ENCODE measurements around the gene TXNL4B. TPM values are rescaled to one million over a fixed set of nuclear protein-coding genes. Genes with fewer than 3 reads are reported as not detected.

Gene TXNL4B
- polyA plus RNA-seq, 2 donors = 4.5 to 6.0 TPM

- no peaks in the 10 kb centered on the region for H3K27me3 ChIP-seq (ENCODE audit: control insufficient read depth in 1 of 2, insufficient read depth in 2 of 2, low read length in 2 of 2)
- 79 to 82% methylated on average over 9 of the region's 9 CpGs for WGBS, 2 donors
- no peaks in the 10 kb centered on the region for H3K9me3 ChIP-seq (ENCODE audit: control insufficient read depth in 2 of 2, insufficient read depth in 1 of 2, low read depth in 1 of 2, low read length in 1 of 2)
- H3K4me1 ChIP-seq (ENCODE audit: control insufficient read depth in 2 of 2, insufficient read depth in 2 of 2, low read length in 1 of 2) = no peaks in the 10 kb centered on the region
- no peaks in the 10 kb centered on the region for H3K36me3 ChIP-seq (ENCODE audit: control insufficient read depth in 2 of 2, insufficient read depth in 2 of 2, low read length in 1 of 2)
- H3K4me3 ChIP-seq (ENCODE audit: low read depth in 1 of 2, low read length in 2 of 2) = no peak overlapping the region
- no peak overlapping the region for H3K27ac ChIP-seq (ENCODE audit: low read depth in 2 of 2, low read length in 1 of 2)
Observed at GRCh38 chr16:72128701-72129100, 35.3 kb upstream of the TXNL4B start.

GRCh38 chr16:72126429-72126765 lies 33.0 kb upstream of the TXNL4B start:
- no peak overlapping the region for H3K4me3 ChIP-seq (ENCODE audit: low read depth in 1 of 2, low read length in 2 of 2)
- no peaks in the 10 kb centered on the region for H3K4me1 ChIP-seq (ENCODE audit: control insufficient read depth in 2 of 2, insufficient read depth in 2 of 2, low read length in 1 of 2)
- H3K27me3 ChIP-seq (ENCODE audit: control insufficient read depth in 1 of 2, insufficient read depth in 2 of 2, low read length in 2 of 2) = no peaks in the 10 kb centered on the region
- WGBS, 2 donors = 54 to 60% methylated on average over 2 of the region's 2 CpGs
- H3K27ac ChIP-seq (ENCODE audit: low read depth in 2 of 2, low read length in 1 of 2) = no peak overlapping the region
- no peaks in the 10 kb centered on the region for H3K9me3 ChIP-seq (ENCODE audit: control insufficient read depth in 2 of 2, insufficient read depth in 1 of 2, low read depth in 1 of 2, low read length in 1 of 2)
- no peaks in the 10 kb centered on the region for H3K36me3 ChIP-seq (ENCODE audit: control insufficient read depth in 2 of 2, insufficient read depth in 2 of 2, low read length in 1 of 2)

GRCh38 chr16:72125635-72126428 lies 32.4 kb upstream of the TXNL4B start:
- 73% methylated on average over 9 of the region's 9 CpGs for WGBS, 2 donors
- H3K4me1 ChIP-seq (ENCODE audit: control insufficient read depth in 2 of 2, insufficient read depth in 2 of 2, low read length in 1 of 2) = no peaks in the 10 kb centered on the region
- no peaks in the 10 kb centered on the region for H3K9me3 ChIP-seq (ENCODE audit: control insufficient read depth in 2 of 2, insufficient read depth in 1 of 2, low read depth in 1 of 2, low read length in 1 of 2)
- H3K27ac ChIP-seq (ENCODE audit: low read depth in 2 of 2, low read length in 1 of 2) = no peak overlapping the region
- H3K27me3 ChIP-seq (ENCODE audit: control insufficient read depth in 1 of 2, insufficient read depth in 2 of 2, low read length in 2 of 2) = no peaks in the 10 kb centered on the region
- no peaks in the 10 kb centered on the region for H3K36me3 ChIP-seq (ENCODE audit: control insufficient read depth in 2 of 2, insufficient read depth in 2 of 2, low read length in 1 of 2)
- H3K4me3 ChIP-seq (ENCODE audit: low read depth in 1 of 2, low read length in 2 of 2) = no peak overlapping the region

- Histone ChIP-seq H3K27ac (ENCODE audit: low read depth in 2 of 2, low read length in 1 of 2) (no peak overlapping the region), H3K9me3 (ENCODE audit: control insufficient read depth in 2 of 2, insufficient read depth in 1 of 2, low read depth in 1 of 2, low read length in 1 of 2) (no peaks in the 10 kb centered on the region), H3K27me3 (ENCODE audit: control insufficient read depth in 1 of 2, insufficient read depth in 2 of 2, low read length in 2 of 2) (no peaks in the 10 kb centered on the region), H3K4me3 (ENCODE audit: low read depth in 1 of 2, low read length in 2 of 2) (no peak overlapping the region), H3K36me3 (ENCODE audit: control insufficient read depth in 2 of 2, insufficient read depth in 2 of 2, low read length in 1 of 2) (no peaks in the 10 kb centered on the region), H3K4me1 (ENCODE audit: control insufficient read depth in 2 of 2, insufficient read depth in 2 of 2, low read length in 1 of 2) (no peaks in the 10 kb centered on the region)
- WGBS, 2 donors = 37 to 39% methylated on average over 13 of the region's 13 CpGs
Observed at GRCh38 chr16:72124761-72125634, 31.6 kb upstream of the TXNL4B start.

- Histone ChIP-seq H3K27me3 (ENCODE audit: control insufficient read depth in 1 of 2, insufficient read depth in 2 of 2, low read length in 2 of 2) (no peaks in the 10 kb centered on the region), H3K36me3 (ENCODE audit: control insufficient read depth in 2 of 2, insufficient read depth in 2 of 2, low read length in 1 of 2) (no peaks in the 10 kb centered on the region), H3K27ac (ENCODE audit: low read depth in 2 of 2, low read length in 1 of 2) (no peak overlapping the region), H3K4me3 (ENCODE audit: low read depth in 1 of 2, low read length in 2 of 2) (no peak overlapping the region), H3K9me3 (ENCODE audit: control insufficient read depth in 2 of 2, insufficient read depth in 1 of 2, low read depth in 1 of 2, low read length in 1 of 2) (no peaks in the 10 kb centered on the region), H3K4me1 (ENCODE audit: control insufficient read depth in 2 of 2, insufficient read depth in 2 of 2, low read length in 1 of 2) (no peaks in the 10 kb centered on the region)
- WGBS, 2 donors = 81 to 93% methylated on average over 3 of the region's 3 CpGs
Observed at GRCh38 chr16:72124148-72124547, 30.7 kb upstream of the TXNL4B start.

GRCh38 chr16:72123426-72123825 lies 30.0 kb upstream of the TXNL4B start:
- no peaks in the 10 kb centered on the region for H3K36me3 ChIP-seq (ENCODE audit: control insufficient read depth in 2 of 2, insufficient read depth in 2 of 2, low read length in 1 of 2)
- 78 to 79% methylated on average over 8 of the region's 8 CpGs for WGBS, 2 donors
- H3K27me3 ChIP-seq (ENCODE audit: control insufficient read depth in 1 of 2, insufficient read depth in 2 of 2, low read length in 2 of 2) = no peaks in the 10 kb centered on the region
- H3K4me1 ChIP-seq (ENCODE audit: control insufficient read depth in 2 of 2, insufficient read depth in 2 of 2, low read length in 1 of 2) = no peaks in the 10 kb centered on the region
- no peak overlapping the region for H3K27ac ChIP-seq (ENCODE audit: low read depth in 2 of 2, low read length in 1 of 2)
- no peaks in the 10 kb centered on the region for H3K9me3 ChIP-seq (ENCODE audit: control insufficient read depth in 2 of 2, insufficient read depth in 1 of 2, low read depth in 1 of 2, low read length in 1 of 2)
- no peak overlapping the region for H3K4me3 ChIP-seq (ENCODE audit: low read depth in 1 of 2, low read length in 2 of 2)

- no peaks in the 10 kb centered on the region for H3K27me3 ChIP-seq (ENCODE audit: control insufficient read depth in 1 of 2, insufficient read depth in 2 of 2, low read length in 2 of 2)
Observed at GRCh38 chr16:72122916-72123315, 29.5 kb upstream of the TXNL4B start.

GRCh38 chr16:72122308-72122707 lies 28.9 kb upstream of the TXNL4B start:
- H3K4me1 ChIP-seq (ENCODE audit: control insufficient read depth in 2 of 2, insufficient read depth in 2 of 2, low read length in 1 of 2) = no peaks in the 10 kb centered on the region
- no peaks in the 10 kb centered on the region for H3K27me3 ChIP-seq (ENCODE audit: control insufficient read depth in 1 of 2, insufficient read depth in 2 of 2, low read length in 2 of 2)
- H3K36me3 ChIP-seq (ENCODE audit: control insufficient read depth in 2 of 2, insufficient read depth in 2 of 2, low read length in 1 of 2) = no peaks in the 10 kb centered on the region
- no peak overlapping the region for H3K4me3 ChIP-seq (ENCODE audit: low read depth in 1 of 2, low read length in 2 of 2)
- no peaks in the 10 kb centered on the region for H3K9me3 ChIP-seq (ENCODE audit: control insufficient read depth in 2 of 2, insufficient read depth in 1 of 2, low read depth in 1 of 2, low read length in 1 of 2)
- H3K27ac ChIP-seq (ENCODE audit: low read depth in 2 of 2, low read length in 1 of 2) = no peak overlapping the region
- WGBS, 2 donors = 92 to 100% methylated on average over 2 of the region's 2 CpGs

More at GRCh38 chr16:72122916-72123315, 29.5 kb upstream of the TXNL4B start:
- 87 to 91% methylated on average over 11 of the region's 11 CpGs for WGBS, 2 donors
- no peaks in the 10 kb centered on the region for H3K36me3 ChIP-seq (ENCODE audit: control insufficient read depth in 2 of 2, insufficient read depth in 2 of 2, low read length in 1 of 2)
- no peaks in the 10 kb centered on the region for H3K9me3 ChIP-seq (ENCODE audit: control insufficient read depth in 2 of 2, insufficient read depth in 1 of 2, low read depth in 1 of 2, low read length in 1 of 2)
- no peak overlapping the region for H3K27ac ChIP-seq (ENCODE audit: low read depth in 2 of 2, low read length in 1 of 2)
- no peak overlapping the region for H3K4me3 ChIP-seq (ENCODE audit: low read depth in 1 of 2, low read length in 2 of 2)
- H3K4me1 ChIP-seq (ENCODE audit: control insufficient read depth in 2 of 2, insufficient read depth in 2 of 2, low read length in 1 of 2) = no peaks in the 10 kb centered on the region

GRCh38 chr16:72120026-72120425 lies 26.6 kb upstream of the TXNL4B start:
- Histone ChIP-seq H3K36me3 (ENCODE audit: control insufficient read depth in 2 of 2, insufficient read depth in 2 of 2, low read length in 1 of 2) (no peaks in the 10 kb centered on the region), H3K27ac (ENCODE audit: low read depth in 2 of 2, low read length in 1 of 2) (no peak overlapping the region), H3K4me1 (ENCODE audit: control insufficient read depth in 2 of 2, insufficient read depth in 2 of 2, low read length in 1 of 2) (no peaks in the 10 kb centered on the region), H3K27me3 (ENCODE audit: control insufficient read depth in 1 of 2, insufficient read depth in 2 of 2, low read length in 2 of 2) (no peaks in the 10 kb centered on the region), H3K4me3 (ENCODE audit: low read depth in 1 of 2, low read length in 2 of 2) (no peak overlapping the region), H3K9me3 (ENCODE audit: control insufficient read depth in 2 of 2, insufficient read depth in 1 of 2, low read depth in 1 of 2, low read length in 1 of 2) (no peaks in the 10 kb centered on the region)
- 84 to 89% methylated on average over 5 of the region's 5 CpGs for WGBS, 2 donors

GRCh38 chr16:72113616-72113945 lies 20.2 kb upstream of the TXNL4B start:
- Histone ChIP-seq H3K27me3 (ENCODE audit: control insufficient read depth in 1 of 2, insufficient read depth in 2 of 2, low read length in 2 of 2) (no peaks in the 10 kb centered on the region), H3K27ac (ENCODE audit: low read depth in 2 of 2, low read length in 1 of 2) (no peak overlapping the region), H3K36me3 (ENCODE audit: control insufficient read depth in 2 of 2, insufficient read depth in 2 of 2, low read length in 1 of 2) (peaks cover 22 to 37% of the 10 kb centered on the region in 2 donors), H3K4me1 (ENCODE audit: control insufficient read depth in 2 of 2, insufficient read depth in 2 of 2, low read length in 1 of 2) (no peaks in the 10 kb centered on the region), H3K4me3 (ENCODE audit: low read depth in 1 of 2, low read length in 2 of 2) (no peak overlapping the region), H3K9me3 (ENCODE audit: control insufficient read depth in 2 of 2, insufficient read depth in 1 of 2, low read depth in 1 of 2, low read length in 1 of 2) (no peaks in the 10 kb centered on the region)

Measured in esophagus (tissue), 2 donors.